UCSD-AML1 (cell line): ENCODE results near the gene ATP8A2.

Experiments used
- DNase-seq: peaks from one replicate; lab custom pipeline; 2025; ENCODE audit not compliant: unreplicated experiment; lab: John Stamatoyannopoulos, UW

Gene ATP8A2

GRCh38 chr13:25906191-25906661 lies 534.5 kb downstream of the ATP8A2 start:
- DNase-seq = no peak

GRCh38 chr13:25908366-25908765 lies 536.6 kb downstream of the ATP8A2 start:
- no peak for DNase-seq

GRCh38 chr13:25910243-25910642 lies 538.5 kb downstream of the ATP8A2 start:
- no peak for DNase-seq

GRCh38 chr13:25910991-25911419 lies 539.2 kb downstream of the ATP8A2 start:
- DNase-seq = no peak

- DNase-seq = no peak
These were observed 541.2 kb downstream of the ATP8A2 start for GRCh38 chr13:25912961-25913360.

GRCh38 chr13:25915840-25916518 lies 544.2 kb downstream of the ATP8A2 start:
- no peak for DNase-seq

- DNase-seq = no peak
These were observed 548.5 kb downstream of the ATP8A2 start for GRCh38 chr13:25920277-25920676.

- DNase-seq = no peak
These were observed 549.2 kb downstream of the ATP8A2 start for GRCh38 chr13:25920931-25921330.

- no peak for DNase-seq
These were observed 550.6 kb downstream of the ATP8A2 start for GRCh38 chr13:25922376-25922775.

GRCh38 chr13:25923217-25924085 lies 551.7 kb downstream of the ATP8A2 start:
- no peak for DNase-seq

- DNase-seq = no peak
These were observed 555.6 kb downstream of the ATP8A2 start for GRCh38 chr13:25927363-25927762.

GRCh38 chr13:25927932-25928331 lies 556.2 kb downstream of the ATP8A2 start:
- no peak for DNase-seq

- DNase-seq = no peak
These were observed 557.2 kb downstream of the ATP8A2 start for GRCh38 chr13:25928941-25929505.

GRCh38 chr13:25929816-25930215 lies 558.0 kb downstream of the ATP8A2 start:
- no peak for DNase-seq

GRCh38 chr13:25930653-25931052 lies 558.9 kb downstream of the ATP8A2 start:
- DNase-seq = no peak

GRCh38 chr13:25932365-25932764 lies 560.6 kb downstream of the ATP8A2 start:
- DNase-seq = no peak

GRCh38 chr13:25933520-25933919 lies 561.7 kb downstream of the ATP8A2 start:
- no peak for DNase-seq

GRCh38 chr13:25934127-25934526 lies 562.4 kb downstream of the ATP8A2 start:
- no peak for DNase-seq

GRCh38 chr13:25939961-25940687 lies 568.4 kb downstream of the ATP8A2 start:
- no peak for DNase-seq

- DNase-seq = no peak
These were observed 571.3 kb downstream of the ATP8A2 start for GRCh38 chr13:25943081-25943480.

GRCh38 chr13:25943658-25944057 lies 571.9 kb downstream of the ATP8A2 start:
- no peak for DNase-seq
